DOHH2 (cell line): ENCODE data around the gene SUPT5H.

Source experiments
- EZH2phosphoT487 ChIP-seq: fragments of 200-600 bp; sonication (generic); IDR thresholded peaks from 2 replicates; pipeline ENCODE4 v1.6.1; 2017; ENCODE audit warnings: borderline replicate concordance, mild to moderate bottlenecking, antibody characterized with exemption, low read length, moderate library complexity, mixed read lengths
- TF ChIP-seq, protein P1 (sequence below): fragments of 200-600 bp; sonication (generic); IDR thresholded peaks from one replicate; pipeline ENCODE4 v1.5.1; 2014; ENCODE audit warnings: antibody characterized with exemption, mild to moderate bottlenecking, low read depth, low read length; ENCODE audit not compliant: poor library complexity, severe bottlenecking

DNA sequence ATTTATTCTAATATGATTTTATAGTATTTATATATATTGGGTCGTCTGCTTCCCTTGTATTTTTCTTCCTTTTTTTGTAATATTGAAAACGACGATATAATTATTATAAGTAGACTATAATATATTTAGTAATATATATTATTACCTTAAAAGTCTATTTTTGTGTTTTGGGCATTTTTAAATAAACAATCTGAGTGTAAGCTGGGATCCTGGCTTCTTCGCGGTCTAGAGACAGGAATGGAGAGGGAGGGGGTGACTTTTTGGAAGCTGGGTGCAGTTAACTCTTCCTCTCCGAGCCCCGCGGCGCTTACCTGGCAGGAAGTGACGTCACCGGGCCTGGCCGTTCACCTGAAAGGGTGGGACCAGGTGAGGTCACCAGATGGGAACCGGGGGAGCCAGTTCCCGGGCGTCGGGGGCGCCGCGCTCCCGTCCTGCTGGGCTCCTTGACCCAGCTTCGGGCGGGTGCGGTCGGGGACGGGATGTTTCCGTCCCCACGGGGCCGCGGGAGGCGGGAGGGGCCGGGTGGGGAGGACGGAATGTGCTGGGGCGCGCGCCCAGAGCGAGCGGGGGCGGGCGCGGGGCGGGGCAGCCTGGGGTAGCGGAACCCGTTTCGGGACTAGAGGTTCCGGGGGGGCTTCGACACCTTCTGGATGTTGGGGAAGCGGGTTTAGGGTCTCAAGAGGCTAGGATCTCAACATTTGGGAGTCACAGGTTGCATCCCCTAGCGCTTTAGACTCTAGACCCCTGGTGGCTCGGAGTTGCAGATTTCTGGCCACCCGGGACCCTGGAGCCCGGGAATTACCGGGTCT, 36.0 kb upstream of the SUPT5H start:
- TF ChIP-seq, protein P1, sequence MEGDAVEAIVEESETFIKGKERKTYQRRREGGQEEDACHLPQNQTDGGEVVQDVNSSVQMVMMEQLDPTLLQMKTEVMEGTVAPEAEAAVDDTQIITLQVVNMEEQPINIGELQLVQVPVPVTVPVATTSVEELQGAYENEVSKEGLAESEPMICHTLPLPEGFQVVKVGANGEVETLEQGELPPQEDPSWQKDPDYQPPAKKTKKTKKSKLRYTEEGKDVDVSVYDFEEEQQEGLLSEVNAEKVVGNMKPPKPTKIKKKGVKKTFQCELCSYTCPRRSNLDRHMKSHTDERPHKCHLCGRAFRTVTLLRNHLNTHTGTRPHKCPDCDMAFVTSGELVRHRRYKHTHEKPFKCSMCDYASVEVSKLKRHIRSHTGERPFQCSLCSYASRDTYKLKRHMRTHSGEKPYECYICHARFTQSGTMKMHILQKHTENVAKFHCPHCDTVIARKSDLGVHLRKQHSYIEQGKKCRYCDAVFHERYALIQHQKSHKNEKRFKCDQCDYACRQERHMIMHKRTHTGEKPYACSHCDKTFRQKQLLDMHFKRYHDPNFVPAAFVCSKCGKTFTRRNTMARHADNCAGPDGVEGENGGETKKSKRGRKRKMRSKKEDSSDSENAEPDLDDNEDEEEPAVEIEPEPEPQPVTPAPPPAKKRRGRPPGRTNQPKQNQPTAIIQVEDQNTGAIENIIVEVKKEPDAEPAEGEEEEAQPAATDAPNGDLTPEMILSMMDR: no peak
- TF ChIP-seq EZH2phosphoT487: no peak
